Esophagus muscularis mucosa (tissue), 3 donors: ENCODE measurements around the gene PHLDB1.

Source experiments
- CTCF ChIP-seq, 3 experiments: fragments of 200-600 bp in 2 of 3; fragments of 450-650 bp in 1 of 3; sonication (generic) in 2 of 3; IDR thresholded peaks; one replicate each; pipeline ENCODE4 v1.5.1; 2017 to 2019; ENCODE audit warnings: antibody characterized with exemption in 3 of 3, mild to moderate bottlenecking in 2 of 3, moderate library complexity in 1 of 3
- POLR2A ChIP-seq: fragments of 450-650 bp; IDR thresholded peaks from one replicate; pipeline ENCODE4 v1.6.1; 2017; ENCODE audit warnings: antibody characterized with exemption, moderate library complexity, mild to moderate bottlenecking, low read depth
- POLR2AphosphoS5 ChIP-seq, 2 donors: sonication (generic); formaldehyde crosslinking; IDR thresholded peaks; one replicate each; pipeline ENCODE4 v1.6.1; 2017; ENCODE audit warnings: antibody characterized with exemption in 2 of 2

GRCh38 chr11:118581057-118581456 is 26.4 kb upstream of the PHLDB1 start:
- TF ChIP-seq CTCF (IDR thresholded peaks at IDR 0.05) = no peak
- TF ChIP-seq POLR2A = no peak
- TF ChIP-seq POLR2AphosphoS5 (IDR thresholded peaks at IDR 0.05) = no peak
